Caki2 (cell line): ENCODE data around the gene SPECC1L. TPM values are rescaled to one million over a fixed set of nuclear protein-coding genes. Genes with fewer than 3 reads are reported as not detected.
"Not testable (repeated sequence)": the region's sequence is repeated elsewhere in the genome, so short reads cannot be mapped to it uniquely, and the experiment has no call there.

Experiments
- DNase-seq: peaks from one replicate; pipeline ENCODE4 v3.0.0-alpha.2; 2015; ENCODE audit warnings: low read depth
- in situ Hi-C: cut with HindIII; loops from 2 replicates; pipeline ENCODE4 v1.10.0; 2016; ENCODE audit warnings: low sequenced_read_pairs, low pct_unique_long_range_greater_than_20kb, mixed read lengths
- total RNA-seq: library from RNA; depleted of rRNA; stranded (reverse); fragments of >200 nt; shearing (Covaris generic); gene quantifications from 2 replicates; pipeline ENCODE4 v1.2.3, GENCODE V29; 2014; ENCODE audit warnings: low replicate concordance; rRNA removed

Gene SPECC1L
- total RNA-seq: 6.7 and 7.3 TPM in 2 replicates

- in situ Hi-C loops: no loop called here
- peak; percentile 93 for DNase-seq
These were observed at the start of gene SPECC1L for GRCh38 chr22:24270556-24271385. SPECC1L (plus strand) TSS chr22:24270831; CDS start chr22:24302232, 31,401 bp downstream.

GRCh38 chr22:24224468-24224867 is 46.2 kb upstream of the SPECC1L start:
- in situ Hi-C loops: no loop called here
- no peak for DNase-seq

- in situ Hi-C loops: no loop called here
- no peak for DNase-seq
These were observed 45.5 kb upstream of the SPECC1L start for GRCh38 chr22:24225044-24225601.

- no peak for DNase-seq
- in situ Hi-C loops: no loop called here
These were observed 44.7 kb upstream of the SPECC1L start for GRCh38 chr22:24225951-24226350.

GRCh38 chr22:24230911-24231656 is 39.5 kb upstream of the SPECC1L start:
- in situ Hi-C loops: no loop called here
- no peak for DNase-seq

GRCh38 chr22:24231706-24232105 is 38.9 kb upstream of the SPECC1L start:
- in situ Hi-C loops: no loop called here
- DNase-seq: no peak

GRCh38 chr22:24232124-24232523 is 38.5 kb upstream of the SPECC1L start:
- in situ Hi-C loops: no loop called here
- DNase-seq: no peak

GRCh38 chr22:24232725-24233124 is 37.9 kb upstream of the SPECC1L start:
- in situ Hi-C loops: no loop called here
- no peak for DNase-seq

- no peak for DNase-seq
- in situ Hi-C loops: no loop called here
These were observed 37.4 kb upstream of the SPECC1L start for GRCh38 chr22:24233235-24233634.

GRCh38 chr22:24233816-24234215 is 36.8 kb upstream of the SPECC1L start:
- DNase-seq: no peak
- in situ Hi-C loops: no loop called here

GRCh38 chr22:24235315-24235714 is 35.3 kb upstream of the SPECC1L start:
- no peak for DNase-seq
- in situ Hi-C loops: no loop called here

GRCh38 chr22:24236656-24237055 is 34.0 kb upstream of the SPECC1L start:
- no peak for DNase-seq
- in situ Hi-C loops: no loop called here

GRCh38 chr22:24238101-24238694 is 32.4 kb upstream of the SPECC1L start:
- DNase-seq, in situ Hi-C loops: not testable (repeated sequence)

GRCh38 chr22:24240381-24240780 is 30.2 kb upstream of the SPECC1L start:
- in situ Hi-C loops: no loop called here
- no peak for DNase-seq

- in situ Hi-C loops, DNase-seq: not testable (repeated sequence)
These were observed 29.5 kb upstream of the SPECC1L start for GRCh38 chr22:24240985-24241692.

- DNase-seq, in situ Hi-C loops: not testable (repeated sequence)
These were observed 27.2 kb upstream of the SPECC1L start for GRCh38 chr22:24243417-24243816.

- DNase-seq: no peak
- in situ Hi-C loops: no loop called here
These were observed 26.4 kb upstream of the SPECC1L start for GRCh38 chr22:24244144-24244787.

GRCh38 chr22:24245030-24245431 is 25.6 kb upstream of the SPECC1L start, which contains the start of gene GGT5:
GGT5 (minus strand) TSS chr22:24245082; CDS start chr22:24244725, 357 bp downstream.
- DNase-seq, in situ Hi-C loops: not testable (repeated sequence)
